ENCODE measurements around the gene ZNF598. TPM values are rescaled to one million over a fixed set of nuclear protein-coding genes. Genes with fewer than 3 reads are reported as not detected.

ZNF598 gene
- polyA plus RNA-seq, 1 of the 3 experiments (the other 2 are of a cell fraction), result 47.8 TPM

GRCh38 chr16:2008631-2009163 lies 924 bp downstream of the ZNF598 start:
- peaks cover 0 to 6% of the 10 kb centered on the region in 2 experiments for H3K36me3 ChIP-seq (replicated peaks in 1 of 2; ENCODE audit: control insufficient read depth in 1 of 2, insufficient read depth in 2 of 2, low read length in 1 of 2)
- H3K4me1 ChIP-seq (ENCODE audit: control insufficient read depth in 1 of 2, insufficient read depth in 2 of 2, low read depth in 1 of 2, low read length in 1 of 2), result peaks cover 24 to 58% of the 10 kb centered on the region in 2 experiments; a peak in 3 of 4 replicates
- peak overlapping the region; percentile 95 for H3K9ac ChIP-seq
- peak overlapping the region; percentile 97 for H3K4me2 ChIP-seq
- H3K4me3 ChIP-seq (ENCODE audit: low read depth in 2 of 2, low read length in 1 of 2), result peak overlapping the region; percentile 90 to 91
- TF ChIP-seq GABPA (IDR thresholded peaks at IDR 0.05; ENCODE audit: low read depth) (0 out of 2 replicates have a peak, but pooled peaks have one; percentile 18), FOXJ3 (CRISPR knock-in tag; IDR thresholded peaks at IDR 0.05) (no peak), USF1 (IDR thresholded peaks at IDR 0.05; ENCODE audit: borderline replicate concordance, low read depth) (no peak)
- H4K20me1 ChIP-seq (ENCODE audit: insufficient read depth), result peaks cover 55% of the 10 kb centered on the region
- peaks cover 15% of the 10 kb centered on the region for H3F3A ChIP-seq (replicated peaks; ENCODE audit: insufficient read depth)
- H3K27ac ChIP-seq (ENCODE audit: low read depth in 2 of 2, low read length in 1 of 2), result peak overlapping the region; percentile 72 to 75
- no peaks in the 10 kb centered on the region for H3K9me3 ChIP-seq
- peaks cover 67% of the 10 kb centered on the region for H3K79me2 ChIP-seq (ENCODE audit: insufficient read depth)
- no peak overlapping the region for H2AFZ ChIP-seq (ENCODE audit: low read depth)
- WGBS (ENCODE audit: low lambda C conversion rate), result 3% methylated on average over 8 of the region's 23 CpGs
- ChIA-PET POLR2A (interaction anchor here (0.6 to 1.4 kb wide), 4 partner anchors 11 to 147 kb away, joined by 3 to 8 read pairs (median 6); partner anchors contain the start of genes RPS2 and TRAF7), CTCF (interaction anchor here (1.1 to 1.7 kb wide), 7 partner anchors 13 to 139 kb away, joined by 3 to 12 read pairs (median 5); partner anchors contain the start of genes NTHL1, RPS2 and TSC2)
- DNase-seq, result peak; percentile 61
- H3K27me3 ChIP-seq (ENCODE audit: insufficient read depth), result no peaks in the 10 kb centered on the region
- H3K9me2 ChIP-seq, result no peaks in the 10 kb centered on the region

GRCh38 chr16:2008009-2008526 lies 1.6 kb downstream of the ZNF598 start:
- no peak for DNase-seq

More at GRCh38 chr16:2008009-2008526, 1.6 kb downstream of the ZNF598 start:
- peaks cover 74% of the 10 kb centered on the region for H3K79me2 ChIP-seq (ENCODE audit: insufficient read depth)
- peak overlapping the region; percentile 97 for H3K4me2 ChIP-seq
- peaks cover 61% of the 10 kb centered on the region for H4K20me1 ChIP-seq (ENCODE audit: insufficient read depth)
- peak overlapping the region; percentile 90 to 91 for H3K4me3 ChIP-seq (ENCODE audit: low read depth in 2 of 2, low read length in 1 of 2)
- H3K9ac ChIP-seq, result peak overlapping the region; percentile 95; the same call in 1 of the 2 replicates
- peaks cover 24 to 61% of the 10 kb centered on the region in 2 experiments; a peak in 3 of 4 replicates for H3K4me1 ChIP-seq (ENCODE audit: control insufficient read depth in 1 of 2, insufficient read depth in 2 of 2, low read depth in 1 of 2, low read length in 1 of 2)
- WGBS (ENCODE audit: low lambda C conversion rate), result 32% methylated on average over 10 of the region's 15 CpGs
- CTCF ChIA-PET, result interaction anchor here (1.1 to 1.7 kb wide), 7 partner anchors 12 to 140 kb away, joined by 3 to 12 read pairs (median 5); partner anchors contain the start of genes NTHL1, RPS2 and TSC2
- H3K27me3 ChIP-seq (ENCODE audit: insufficient read depth), result no peaks in the 10 kb centered on the region
- TF ChIP-seq EP300 (IDR thresholded peaks at IDR 0.05; ENCODE audit: borderline replicate concordance in 1 of 2, low read depth in 1 of 2, low read length in 1 of 2) (no peak), MXI1 (IDR thresholded peaks at IDR 0.05; ENCODE audit: low read depth, low read length) (no peak), RCOR1 (IDR thresholded peaks at IDR 0.05; ENCODE audit: low read length) (no peak), USF1 (IDR thresholded peaks at IDR 0.05; ENCODE audit: borderline replicate concordance, low read depth) (no peak), GATA2 (CRISPR knock-in tag; IDR thresholded peaks at IDR 0.05) (no peak), TCF12 (IDR thresholded peaks at IDR 0.05) (no peak), PBX3 (IDR thresholded peaks at IDR 0.05) (no peak), POLR2AphosphoS5 (IDR thresholded peaks at IDR 0.05; ENCODE audit: low read depth, low read length) (no peak), RXRA (IDR thresholded peaks at IDR 0.05; ENCODE audit: borderline replicate concordance, low read depth) (no peak), TEAD4 (IDR thresholded peaks at IDR 0.05; ENCODE audit: borderline replicate concordance, insufficient read depth) (no peak), EZH2phosphoT487 (IDR thresholded peaks at IDR 0.05; ENCODE audit: borderline replicate concordance, low read depth) (no peak), NRF1 (IDR thresholded peaks at IDR 0.05; ENCODE audit: low read depth, low read length) (no peak), IRF3 (IDR thresholded peaks at IDR 0.05; ENCODE audit: low read depth, low read length) (no peak)
- H3K9me2 ChIP-seq, result no peaks in the 10 kb centered on the region
- no peak overlapping the region for H2AFZ ChIP-seq (ENCODE audit: low read depth)
- no peaks in the 10 kb centered on the region for H3K9me3 ChIP-seq
- peaks cover 15% of the 10 kb centered on the region for H3F3A ChIP-seq (replicated peaks; ENCODE audit: insufficient read depth)
- POLR2A ChIA-PET, result interaction anchor here (0.8 to 1.4 kb wide), 2 partner anchors 10 to 147 kb away, joined by 3 to 8 read pairs; partner anchors contain the start of gene TRAF7
- peak overlapping the region; percentile 19 to 72; a peak in 2 of 4 replicates for H3K27ac ChIP-seq (ENCODE audit: low read depth in 2 of 2, low read length in 1 of 2)
- H3K36me3 ChIP-seq (replicated peaks in 1 of 2; ENCODE audit: control insufficient read depth in 1 of 2, insufficient read depth in 2 of 2, low read length in 1 of 2), result peaks cover 2 to 11% of the 10 kb centered on the region in 2 experiments

Measured in SK-N-SH (cell line).